A549 (cell line): Measurements from ENCODE around the gene INSL3.

Experiments used
- CEBPB ChIP-seq, 2 experiments: fragments of >200 bp in 1 of 2; sonication (Bioruptor Twin) in 1 of 2; formaldehyde crosslinking in 1 of 2; IDR thresholded peaks; 2 replicates each; pipeline ENCODE4 v1.6.1; 2012 to 2016
- CTCF ChIP-seq: fragments of >200 bp; sonication (Bioruptor Twin); formaldehyde crosslinking; IDR thresholded peaks from 3 replicates; pipeline ENCODE4 v1.5.1; 2016
- EP300 ChIP-seq, 2 experiments: fragments of >200 bp; sonication (Bioruptor Twin); formaldehyde crosslinking; IDR thresholded peaks; 2 replicates in 1 of 2; 3 replicates in 1 of 2; pipeline ENCODE4 v1.6.1; 2016 to 2017
- KDM5A ChIP-seq: fragments of 200-600 bp; sonication (generic); IDR thresholded peaks from 2 replicates; pipeline ENCODE4 v1.6.1; 2016; ENCODE audit warnings: antibody characterized with exemption, mild to moderate bottlenecking
- NFE2L2 ChIP-seq: fragments of 150-350 bp; conservative IDR thresholded peaks from 2 replicates; pipeline ENCODE4 v1.6.1; 2014; ENCODE audit warnings: low read length
- POLR2A ChIP-seq: IDR thresholded peaks from 2 replicates; pipeline ENCODE4 v1.6.1; 2012; ENCODE audit warnings: mild to moderate bottlenecking, low read length
- RCOR1 ChIP-seq: fragments of 150-350 bp; IDR thresholded peaks from 2 replicates; pipeline ENCODE4 v1.6.1; 2014; ENCODE audit warnings: antibody characterized with exemption, low read length, low read depth
- SREBF2 ChIP-seq: fragments of 450-650 bp; IDR thresholded peaks from 2 replicates; pipeline ENCODE4 v1.6.1; 2014; ENCODE audit warnings: mild to moderate bottlenecking, moderate library complexity

GRCh38 chr19:17831419-17831888, 10.1 kb upstream of the INSL3 start:
- TF ChIP-seq CTCF (no peak), SREBF2 (no peak), KDM5A (no peak), POLR2A (no peak), EP300 (IDR thresholded peaks at IDR 0.05) (no peak), NFE2L2 (no peak), RCOR1 (no peak), CEBPB (IDR thresholded peaks at IDR 0.05) (no peak)
